GM21381 (cell line): ENCODE data around the gene AARS2.

ENCODE experiments used
- ATAC-seq: cut with Tn5 transposase; IDR thresholded peaks from one replicate; pipeline ENCODE4 v1.9.1; 2021; ENCODE audit warnings: mild to moderate bottlenecking, moderate library complexity; ENCODE audit not compliant: unreplicated experiment

AARS2 gene

DNA sequence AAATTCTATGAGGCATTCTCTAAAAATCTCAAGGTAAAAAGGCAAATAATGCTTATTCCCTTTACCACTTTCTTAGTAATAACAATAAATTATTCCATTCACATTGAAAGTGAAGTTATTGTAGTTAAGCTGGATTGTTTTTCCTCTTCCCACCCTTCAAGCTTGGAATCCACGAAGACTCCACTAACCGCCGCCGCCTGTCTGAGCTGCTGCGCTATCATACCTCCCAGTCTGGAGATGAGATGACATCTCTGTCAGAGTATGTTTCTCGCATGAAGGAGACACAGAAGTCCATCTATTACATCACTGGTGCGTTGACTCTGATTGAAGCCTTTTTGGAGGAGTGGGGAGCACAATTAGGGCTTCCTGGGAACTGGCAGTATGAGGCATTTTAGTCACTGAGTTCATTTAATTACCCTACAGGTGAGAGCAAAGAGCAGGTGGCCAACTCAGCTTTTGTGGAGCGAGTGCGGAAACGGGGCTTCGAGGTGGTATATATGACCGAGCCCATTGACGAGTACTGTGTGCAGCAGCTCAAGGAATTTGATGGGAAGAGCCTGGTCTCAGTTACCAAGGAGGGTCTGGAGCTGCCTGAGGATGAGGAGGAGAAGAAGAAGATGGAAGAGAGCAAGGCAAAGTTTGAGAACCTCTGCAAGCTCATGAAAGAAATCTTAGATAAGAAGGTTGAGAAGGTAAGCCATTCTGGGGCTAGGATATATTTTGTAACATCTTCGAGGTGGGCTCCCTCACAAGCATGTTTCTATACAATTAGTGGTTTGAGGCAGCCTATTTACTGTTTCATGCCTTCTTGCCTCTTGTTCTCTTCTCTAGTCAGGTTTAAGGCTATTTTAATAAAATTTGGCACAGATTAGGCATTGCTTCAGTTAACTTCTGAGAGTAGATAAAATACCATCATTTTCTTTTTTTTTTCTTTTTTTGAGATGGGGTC, 61.3 kb downstream of the AARS2 start:
- no peak for ATAC-seq

GRCh38 chr6:44250718-44251123, 62.4 kb downstream of the AARS2 start:
- no peak for ATAC-seq

DNA sequence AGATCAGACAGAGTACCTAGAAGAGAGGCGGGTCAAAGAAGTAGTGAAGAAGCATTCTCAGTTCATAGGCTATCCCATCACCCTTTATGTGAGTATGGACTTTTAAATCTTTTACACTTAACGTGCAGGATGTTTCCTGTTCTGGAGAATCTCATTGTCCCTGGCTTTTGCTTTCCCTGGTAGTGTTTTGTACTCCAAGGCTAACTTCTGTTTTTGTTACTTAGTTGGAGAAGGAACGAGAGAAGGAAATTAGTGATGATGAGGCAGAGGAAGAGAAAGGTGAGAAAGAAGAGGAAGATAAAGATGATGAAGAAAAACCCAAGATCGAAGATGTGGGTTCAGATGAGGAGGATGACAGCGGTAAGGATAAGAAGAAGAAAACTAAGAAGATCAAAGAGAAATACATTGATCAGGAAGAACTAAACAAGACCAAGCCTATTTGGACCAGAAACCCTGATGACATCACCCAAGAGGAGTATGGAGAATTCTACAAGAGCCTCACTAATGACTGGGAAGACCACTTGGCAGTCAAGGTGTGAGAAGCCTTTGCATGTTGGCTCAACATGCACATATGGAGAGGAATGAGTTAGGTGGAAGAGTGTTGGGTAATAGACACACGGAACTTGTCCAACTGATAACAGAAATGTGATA, 63.0 kb downstream of the AARS2 start:
- no peak for ATAC-seq
